ENCODE data around the gene NTN1. TPM values are rescaled to one million over a fixed set of nuclear protein-coding genes. Genes with fewer than 3 reads are reported as not detected.

NTN1 gene
- total RNA-seq, 1 experiment from 2014 or later: 14.5 TPM

- no peak overlapping the region for H3K27ac ChIP-seq (ENCODE audit: low read length)
- H3K4me3 ChIP-seq (ENCODE audit: low read depth in 2 of 2, low read length in 2 of 2): no peak overlapping the region
- TF ChIP-seq SIN3A (IDR thresholded peaks at IDR 0.05; ENCODE audit: borderline replicate concordance, insufficient read depth, low read depth, low read length) (no peak), CTCF (IDR thresholded peaks at IDR 0.05) (no peak), POLR2AphosphoS5 (IDR thresholded peaks at IDR 0.05; ENCODE audit: low read depth, low read length) (no peak), REST (IDR thresholded peaks at IDR 0.05; ENCODE audit: insufficient read depth in 1 of 2, low read depth in 2 of 2, low read length in 1 of 2) (no peak), TCF7L2 (IDR thresholded peaks at IDR 0.05; ENCODE audit: low read depth, low read length) (no peak)
- in situ Hi-C loops (cut with HindIII; ENCODE audit: low pct_unique_long_range_greater_than_20kb, low sequenced_read_pairs) (no loop called here), intact Hi-C loops (cut with micrococcal nuclease; ENCODE audit: unreplicated experiment) (no loop called here)
- H3K9me3 ChIP-seq (ENCODE audit: control insufficient read depth, insufficient read depth, low read depth, low read length): no peaks in the 10 kb centered on the region
- POLR2A ChIA-PET: no interaction called here
- CTCF ChIA-PET: no interaction called here
- BruUV-seq (replicated peaks): no TSS peak
- H3K27me3 ChIP-seq (ENCODE audit: control insufficient read depth, insufficient read depth, low read length): no peaks in the 10 kb centered on the region
- ATAC-seq (no peak), DNase-seq (ENCODE audit: low read depth, low spot score) (no peak)
- H3K36me3 ChIP-seq (ENCODE audit: control insufficient read depth, insufficient read depth, low read length): no peaks in the 10 kb centered on the region
- H3K4me1 ChIP-seq (ENCODE audit: control insufficient read depth, insufficient read depth, low read length): no peaks in the 10 kb centered on the region
Measured at GRCh38 chr17:9273428-9274391, 252.4 kb downstream of the NTN1 start.

GRCh38 chr17:9274973-9275372 lies 253.7 kb downstream of the NTN1 start:
- H3K27ac ChIP-seq (ENCODE audit: low read length): no peak overlapping the region
- no peaks in the 10 kb centered on the region for H3K36me3 ChIP-seq (ENCODE audit: control insufficient read depth, insufficient read depth, low read length)
- in situ Hi-C loops (cut with HindIII; ENCODE audit: low pct_unique_long_range_greater_than_20kb, low sequenced_read_pairs) (no loop called here), intact Hi-C loops (cut with micrococcal nuclease; ENCODE audit: unreplicated experiment) (no loop called here)
- H3K9me3 ChIP-seq (ENCODE audit: control insufficient read depth, insufficient read depth, low read depth, low read length): no peaks in the 10 kb centered on the region
- DNase-seq (ENCODE audit: low read depth, low spot score) (no peak), ATAC-seq (no peak)
- TF ChIP-seq POLR2AphosphoS5 (IDR thresholded peaks at IDR 0.05; ENCODE audit: low read depth, low read length) (no peak), TCF7L2 (IDR thresholded peaks at IDR 0.05; ENCODE audit: low read depth, low read length) (no peak), CTCF (IDR thresholded peaks at IDR 0.05) (no peak), REST (IDR thresholded peaks at IDR 0.05; ENCODE audit: insufficient read depth in 1 of 2, low read depth in 2 of 2, low read length in 1 of 2) (no peak), SIN3A (IDR thresholded peaks at IDR 0.05; ENCODE audit: borderline replicate concordance, insufficient read depth, low read depth, low read length) (no peak)
- BruUV-seq (replicated peaks): no TSS peak
- no peaks in the 10 kb centered on the region for H3K4me1 ChIP-seq (ENCODE audit: control insufficient read depth, insufficient read depth, low read length)
- no peak overlapping the region for H3K4me3 ChIP-seq (ENCODE audit: low read depth in 2 of 2, low read length in 2 of 2)
- no peaks in the 10 kb centered on the region for H3K27me3 ChIP-seq (ENCODE audit: control insufficient read depth, insufficient read depth, low read length)
- POLR2A ChIA-PET: no interaction called here
- CTCF ChIA-PET: no interaction called here
